KMS-11 (cell line): ENCODE measurements around the gene DTNB.

Experiments
- H2AFZ ChIP-seq: fragments of 200-600 bp; sonication (generic); 2 replicates; pipeline ENCODE4 v1.6.1; 2016; ENCODE audit warnings: antibody characterized with exemption, mixed run types, low read depth
- H3K27ac ChIP-seq: fragments of 200-600 bp; sonication (generic); 2 replicates; pipeline ENCODE4 v1.6.1; 2016; ENCODE audit warnings: mild to moderate bottlenecking, mixed run types
- H3K27me3 ChIP-seq: fragments of 200-600 bp; sonication (generic); 2 replicates; pipeline ENCODE4 v1.6.1; 2017; ENCODE audit warnings: mild to moderate bottlenecking, low read depth, mixed run types, moderate library complexity; ENCODE audit not compliant: insufficient read depth
- H3K36me3 ChIP-seq: fragments of 200-600 bp; sonication (generic); 2 replicates; pipeline ENCODE4 v1.6.1; 2017; ENCODE audit warnings: mild to moderate bottlenecking, mixed run types; ENCODE audit not compliant: insufficient read depth
- H3K4me1 ChIP-seq: fragments of 200-600 bp; sonication (generic); 2 replicates; pipeline ENCODE4 v1.6.1; 2016; ENCODE audit warnings: mild to moderate bottlenecking, low read depth, mixed run types; ENCODE audit not compliant: poor library complexity, severe bottlenecking
- H3K4me2 ChIP-seq: fragments of 200-600 bp; sonication (generic); 2 replicates; pipeline ENCODE4 v1.7.0; 2016; ENCODE audit warnings: mild to moderate bottlenecking, mixed run types
- H3K4me3 ChIP-seq: fragments of 200-600 bp; sonication (generic); IDR thresholded peaks from 2 replicates; pipeline ENCODE4 v1.6.1; 2017; ENCODE audit warnings: low read depth, low read length, mixed read lengths; ENCODE audit not compliant: insufficient read depth
- H3K79me2 ChIP-seq: fragments of 200-600 bp; sonication (generic); 2 replicates; pipeline ENCODE4 v1.6.1; 2016; ENCODE audit warnings: low read depth, mixed run types; ENCODE audit not compliant: insufficient read depth
- H3K9ac ChIP-seq: fragments of 200-600 bp; sonication (generic); 2 replicates; pipeline ENCODE4 v1.6.1; 2016; ENCODE audit warnings: mild to moderate bottlenecking, mixed run types
- H4K20me1 ChIP-seq: fragments of 200-600 bp; sonication (generic); 2 replicates; pipeline ENCODE4 v1.6.1; 2016; ENCODE audit warnings: mild to moderate bottlenecking, mixed run types; ENCODE audit not compliant: insufficient read depth
- TF ChIP-seq, protein P1 (sequence below): fragments of 200-600 bp; sonication (generic); conservative IDR thresholded peaks from 2 replicates; pipeline ENCODE4 v1.6.1; 2017; ENCODE audit warnings: low read depth, mild to moderate bottlenecking, antibody characterized with exemption, low read length, moderate library complexity, mixed read lengths

The DTNB gene

DNA sequence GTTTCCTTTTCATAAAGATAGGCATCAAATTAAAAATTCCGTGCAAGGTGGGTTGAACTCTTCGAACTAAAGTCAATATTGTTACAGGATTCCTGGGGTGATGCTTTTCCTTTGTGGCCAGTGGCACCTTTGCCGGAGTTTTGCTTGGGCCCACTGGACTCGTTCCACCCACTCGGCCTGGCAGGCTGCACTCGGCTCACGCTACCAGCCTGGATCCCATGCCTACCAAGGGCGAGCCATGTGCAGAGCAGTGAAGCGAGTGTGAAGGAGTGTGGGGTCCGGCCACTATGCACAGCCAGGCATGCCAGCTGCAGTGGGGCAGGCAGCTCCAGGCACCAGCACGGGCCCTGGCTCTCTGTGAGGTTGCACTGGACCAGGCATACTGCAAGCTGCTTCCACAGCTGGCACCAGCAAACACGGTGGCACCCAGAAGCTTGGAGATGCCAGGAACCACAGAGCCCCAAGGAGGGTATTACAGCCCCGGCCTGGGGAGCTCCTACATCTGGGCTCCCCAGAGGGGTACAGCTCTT is 83.6 kb downstream of the DTNB start:
- no peaks in the 10 kb centered on the region for H3K79me2 ChIP-seq
- H4K20me1 ChIP-seq: no peaks in the 10 kb centered on the region
- H3K4me2 ChIP-seq: no peak overlapping the region
- H3K27ac ChIP-seq: no peak overlapping the region
- H3K27me3 ChIP-seq: no peaks in the 10 kb centered on the region
- H3K4me3 ChIP-seq: no peak overlapping the region
- peaks cover 34% of the 10 kb centered on the region for H3K4me1 ChIP-seq
- H3K36me3 ChIP-seq: no peaks in the 10 kb centered on the region
- TF ChIP-seq, protein P1, sequence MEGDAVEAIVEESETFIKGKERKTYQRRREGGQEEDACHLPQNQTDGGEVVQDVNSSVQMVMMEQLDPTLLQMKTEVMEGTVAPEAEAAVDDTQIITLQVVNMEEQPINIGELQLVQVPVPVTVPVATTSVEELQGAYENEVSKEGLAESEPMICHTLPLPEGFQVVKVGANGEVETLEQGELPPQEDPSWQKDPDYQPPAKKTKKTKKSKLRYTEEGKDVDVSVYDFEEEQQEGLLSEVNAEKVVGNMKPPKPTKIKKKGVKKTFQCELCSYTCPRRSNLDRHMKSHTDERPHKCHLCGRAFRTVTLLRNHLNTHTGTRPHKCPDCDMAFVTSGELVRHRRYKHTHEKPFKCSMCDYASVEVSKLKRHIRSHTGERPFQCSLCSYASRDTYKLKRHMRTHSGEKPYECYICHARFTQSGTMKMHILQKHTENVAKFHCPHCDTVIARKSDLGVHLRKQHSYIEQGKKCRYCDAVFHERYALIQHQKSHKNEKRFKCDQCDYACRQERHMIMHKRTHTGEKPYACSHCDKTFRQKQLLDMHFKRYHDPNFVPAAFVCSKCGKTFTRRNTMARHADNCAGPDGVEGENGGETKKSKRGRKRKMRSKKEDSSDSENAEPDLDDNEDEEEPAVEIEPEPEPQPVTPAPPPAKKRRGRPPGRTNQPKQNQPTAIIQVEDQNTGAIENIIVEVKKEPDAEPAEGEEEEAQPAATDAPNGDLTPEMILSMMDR: no peak
- no peak overlapping the region for H3K9ac ChIP-seq
- H2AFZ ChIP-seq: no peak overlapping the region

DNA sequence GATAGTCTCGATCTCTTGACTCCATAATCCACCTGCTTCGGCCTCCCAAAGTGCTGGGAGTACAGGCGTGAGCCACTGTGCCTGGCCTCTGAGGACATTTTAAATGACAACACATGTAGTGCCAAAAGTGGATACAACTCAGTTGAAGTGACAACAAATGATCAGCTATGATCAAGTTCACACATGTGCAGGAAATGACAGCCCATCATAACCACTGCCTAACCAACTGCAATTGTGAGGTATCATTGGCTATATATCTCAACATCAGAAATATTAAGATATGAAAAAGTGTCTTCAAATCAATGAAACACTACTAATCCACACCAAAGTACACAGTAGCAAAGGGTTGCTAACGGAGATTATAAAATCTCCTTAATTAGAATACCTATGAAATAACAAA is 84.8 kb downstream of the DTNB start:
- no peak overlapping the region for H3K27ac ChIP-seq
- H3K36me3 ChIP-seq: no peaks in the 10 kb centered on the region
- TF ChIP-seq, protein P1: no peak
- no peaks in the 10 kb centered on the region for H3K27me3 ChIP-seq
- H2AFZ ChIP-seq: no peak overlapping the region
- H3K79me2 ChIP-seq: no peaks in the 10 kb centered on the region
- H3K4me2 ChIP-seq: no peak overlapping the region
- H3K4me3 ChIP-seq: no peak overlapping the region
- H3K4me1 ChIP-seq: peaks cover 33% of the 10 kb centered on the region
- no peaks in the 10 kb centered on the region for H4K20me1 ChIP-seq
- H3K9ac ChIP-seq: no peak overlapping the region

DNA sequence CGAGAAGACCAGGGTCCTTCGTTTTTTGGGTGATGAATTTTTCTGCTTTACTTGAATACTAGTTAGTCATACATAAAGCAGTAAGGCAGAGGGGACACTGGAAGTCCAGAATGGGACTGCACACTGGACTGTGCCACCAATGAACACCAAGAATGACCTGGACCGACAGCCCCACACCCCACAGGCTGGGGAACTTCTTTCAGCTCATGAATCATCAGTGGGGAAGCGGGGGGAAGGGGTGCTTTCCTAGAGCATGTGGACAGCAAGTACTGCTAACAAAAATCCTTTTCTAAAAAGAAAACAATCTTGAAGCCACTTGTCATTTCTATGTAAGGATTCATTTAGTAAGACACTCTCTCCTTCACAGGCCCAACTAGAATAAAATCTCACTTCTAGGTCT is 86.0 kb downstream of the DTNB start:
- TF ChIP-seq, protein P1: no peak
- H3K9ac ChIP-seq: no peak overlapping the region
- H4K20me1 ChIP-seq: no peaks in the 10 kb centered on the region
- no peak overlapping the region for H3K4me3 ChIP-seq
- no peaks in the 10 kb centered on the region for H3K27me3 ChIP-seq
- H3K27ac ChIP-seq: no peak overlapping the region
- peaks cover 23% of the 10 kb centered on the region for H3K4me1 ChIP-seq
- H2AFZ ChIP-seq: no peak overlapping the region
- no peaks in the 10 kb centered on the region for H3K79me2 ChIP-seq
- no peak overlapping the region for H3K4me2 ChIP-seq
- no peaks in the 10 kb centered on the region for H3K36me3 ChIP-seq

DNA sequence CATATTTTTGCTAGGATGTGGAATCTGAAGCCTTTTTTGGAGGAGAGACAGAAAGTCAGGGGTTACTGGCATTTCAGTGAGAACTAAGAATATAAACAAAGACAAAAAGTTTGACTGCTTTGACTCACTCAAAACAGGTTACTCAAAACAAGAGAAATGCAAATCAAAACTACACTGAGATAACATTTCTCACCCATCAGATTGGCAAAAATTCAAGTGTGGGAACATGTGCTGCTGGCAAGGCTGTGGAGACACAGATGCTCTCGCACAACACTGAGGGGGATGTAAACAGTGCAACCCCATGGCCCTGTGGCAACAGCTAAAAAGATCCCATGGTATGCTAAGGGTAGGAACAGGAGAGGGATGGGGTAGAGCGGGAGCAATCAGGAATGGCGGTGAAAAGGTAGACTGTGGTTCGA is 86.6 kb downstream of the DTNB start:
- Histone ChIP-seq H3K9ac (no peak overlapping the region), H3K4me2 (no peak overlapping the region; the same call in 1 of the 2 replicates), H3K36me3 (no peaks in the 10 kb centered on the region), H3K79me2 (no peaks in the 10 kb centered on the region), H3K27me3 (no peaks in the 10 kb centered on the region), H3K27ac (no peak overlapping the region), H3K4me1 (peaks cover 17% of the 10 kb centered on the region), H2AFZ (no peak overlapping the region), H4K20me1 (no peaks in the 10 kb centered on the region), H3K4me3 (no peak overlapping the region)
- TF ChIP-seq, protein P1: no peak
